ENCODE results near the gene LGALSL. TPM values are rescaled to one million over a fixed set of nuclear protein-coding genes. Genes with fewer than 3 reads are reported as not detected.

The LGALSL gene
- polyA plus RNA-seq, 1 of the 3 experiments (the other 2 are of a cell fraction), result 6.5 TPM

DNA sequence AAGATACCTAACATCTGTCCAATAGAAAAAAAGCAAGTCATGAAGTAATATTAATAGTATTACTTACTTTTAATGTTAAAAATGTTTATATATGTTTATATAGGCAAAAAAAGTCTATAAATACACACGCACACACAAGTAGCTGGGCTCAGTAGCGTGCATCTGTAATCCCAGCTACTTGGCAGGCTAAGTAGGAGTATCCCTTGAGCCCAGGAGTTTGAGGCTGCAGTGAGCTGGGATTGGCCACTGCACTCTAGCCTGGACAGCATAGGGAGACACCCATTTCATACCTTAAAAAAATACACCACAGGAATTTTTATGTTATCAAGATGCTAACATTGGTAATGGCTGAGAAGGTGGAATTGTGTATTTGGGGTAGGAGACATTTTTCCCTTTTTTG, 52.7 kb downstream of the LGALSL start:
- H3K27me3 ChIP-seq (ENCODE audit: insufficient read depth), result no peaks in the 10 kb centered on the region
- TF ChIP-seq RAD21 (IDR thresholded peaks at IDR 0.05; ENCODE audit: low read length) (no peak), SMC3 (IDR thresholded peaks at IDR 0.05; ENCODE audit: low read depth, low read length) (no peak), MXI1 (IDR thresholded peaks at IDR 0.05; ENCODE audit: low read depth, low read length) (no peak), POLR2AphosphoS5 (IDR thresholded peaks at IDR 0.05; ENCODE audit: low read depth, low read length) (no peak)
- TF ChIP-seq, protein P1, sequence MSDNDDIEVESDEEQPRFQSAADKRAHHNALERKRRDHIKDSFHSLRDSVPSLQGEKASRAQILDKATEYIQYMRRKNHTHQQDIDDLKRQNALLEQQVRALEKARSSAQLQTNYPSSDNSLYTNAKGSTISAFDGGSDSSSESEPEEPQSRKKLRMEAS (IDR thresholded peaks at IDR 0.05; ENCODE audit: low read depth), result no peak
- TF ChIP-seq, protein P2, sequence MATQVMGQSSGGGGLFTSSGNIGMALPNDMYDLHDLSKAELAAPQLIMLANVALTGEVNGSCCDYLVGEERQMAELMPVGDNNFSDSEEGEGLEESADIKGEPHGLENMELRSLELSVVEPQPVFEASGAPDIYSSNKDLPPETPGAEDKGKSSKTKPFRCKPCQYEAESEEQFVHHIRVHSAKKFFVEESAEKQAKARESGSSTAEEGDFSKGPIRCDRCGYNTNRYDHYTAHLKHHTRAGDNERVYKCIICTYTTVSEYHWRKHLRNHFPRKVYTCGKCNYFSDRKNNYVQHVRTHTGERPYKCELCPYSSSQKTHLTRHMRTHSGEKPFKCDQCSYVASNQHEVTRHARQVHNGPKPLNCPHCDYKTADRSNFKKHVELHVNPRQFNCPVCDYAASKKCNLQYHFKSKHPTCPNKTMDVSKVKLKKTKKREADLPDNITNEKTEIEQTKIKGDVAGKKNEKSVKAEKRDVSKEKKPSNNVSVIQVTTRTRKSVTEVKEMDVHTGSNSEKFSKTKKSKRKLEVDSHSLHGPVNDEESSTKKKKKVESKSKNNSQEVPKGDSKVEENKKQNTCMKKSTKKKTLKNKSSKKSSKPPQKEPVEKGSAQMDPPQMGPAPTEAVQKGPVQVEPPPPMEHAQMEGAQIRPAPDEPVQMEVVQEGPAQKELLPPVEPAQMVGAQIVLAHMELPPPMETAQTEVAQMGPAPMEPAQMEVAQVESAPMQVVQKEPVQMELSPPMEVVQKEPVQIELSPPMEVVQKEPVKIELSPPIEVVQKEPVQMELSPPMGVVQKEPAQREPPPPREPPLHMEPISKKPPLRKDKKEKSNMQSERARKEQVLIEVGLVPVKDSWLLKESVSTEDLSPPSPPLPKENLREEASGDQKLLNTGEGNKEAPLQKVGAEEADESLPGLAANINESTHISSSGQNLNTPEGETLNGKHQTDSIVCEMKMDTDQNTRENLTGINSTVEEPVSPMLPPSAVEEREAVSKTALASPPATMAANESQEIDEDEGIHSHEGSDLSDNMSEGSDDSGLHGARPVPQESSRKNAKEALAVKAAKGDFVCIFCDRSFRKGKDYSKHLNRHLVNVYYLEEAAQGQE (IDR thresholded peaks at IDR 0.05; ENCODE audit: low read depth, low read length), result no peak
- no peaks in the 10 kb centered on the region for H4K20me1 ChIP-seq (ENCODE audit: insufficient read depth)
- H3K4me2 ChIP-seq, result no peak overlapping the region
- H3K9me2 ChIP-seq, result no peaks in the 10 kb centered on the region
- no peaks in the 10 kb centered on the region for H3K4me1 ChIP-seq (ENCODE audit: control insufficient read depth in 1 of 2, insufficient read depth in 2 of 2, low read depth in 1 of 2, low read length in 1 of 2)
- 65% methylated on average over 2 of the region's 2 CpGs for WGBS (ENCODE audit: low lambda C conversion rate)
- no peak overlapping the region for H3K4me3 ChIP-seq (ENCODE audit: low read depth in 2 of 2, low read length in 1 of 2)
- H3K79me2 ChIP-seq (ENCODE audit: insufficient read depth), result no peaks in the 10 kb centered on the region
- ChIA-PET POLR2A (no interaction called here), CTCF (no interaction called here)
- no peaks in the 10 kb centered on the region for H3K9me3 ChIP-seq
- no peak overlapping the region for H3K9ac ChIP-seq
- DNase-seq, result no peak
- H3K27ac ChIP-seq (ENCODE audit: low read depth in 2 of 2, low read length in 1 of 2), result no peak overlapping the region
- H3F3A ChIP-seq (replicated peaks; ENCODE audit: insufficient read depth), result no peaks in the 10 kb centered on the region
- H3K36me3 ChIP-seq (replicated peaks in 1 of 2; ENCODE audit: control insufficient read depth in 1 of 2, insufficient read depth in 2 of 2, low read length in 1 of 2), result no peaks in the 10 kb centered on the region
- H2AFZ ChIP-seq (ENCODE audit: low read depth), result no peak overlapping the region

Other genes with a start within 250 kb of the LGALSL start
- gene AFTPH, start 70.2 kb downstream of the LGALSL start, polyA plus RNA-seq (2012; rRNA removed), result 7.4 and 9.8 TPM in 2 replicates
- 8.8 and 9.1 TPM in 2 replicates for gene SERTAD2, start 199.8 kb downstream of the LGALSL start, polyA plus RNA-seq (2012; rRNA removed)